HG02678 (cell line): ENCODE data around the gene TNIK.

ENCODE experiments used
- ATAC-seq: cut with Tn5 transposase; IDR thresholded peaks from one replicate; pipeline ENCODE4 v1.9.1; 2021; ENCODE audit warnings: mild to moderate bottlenecking, moderate library complexity; ENCODE audit not compliant: unreplicated experiment

The TNIK gene

DNA sequence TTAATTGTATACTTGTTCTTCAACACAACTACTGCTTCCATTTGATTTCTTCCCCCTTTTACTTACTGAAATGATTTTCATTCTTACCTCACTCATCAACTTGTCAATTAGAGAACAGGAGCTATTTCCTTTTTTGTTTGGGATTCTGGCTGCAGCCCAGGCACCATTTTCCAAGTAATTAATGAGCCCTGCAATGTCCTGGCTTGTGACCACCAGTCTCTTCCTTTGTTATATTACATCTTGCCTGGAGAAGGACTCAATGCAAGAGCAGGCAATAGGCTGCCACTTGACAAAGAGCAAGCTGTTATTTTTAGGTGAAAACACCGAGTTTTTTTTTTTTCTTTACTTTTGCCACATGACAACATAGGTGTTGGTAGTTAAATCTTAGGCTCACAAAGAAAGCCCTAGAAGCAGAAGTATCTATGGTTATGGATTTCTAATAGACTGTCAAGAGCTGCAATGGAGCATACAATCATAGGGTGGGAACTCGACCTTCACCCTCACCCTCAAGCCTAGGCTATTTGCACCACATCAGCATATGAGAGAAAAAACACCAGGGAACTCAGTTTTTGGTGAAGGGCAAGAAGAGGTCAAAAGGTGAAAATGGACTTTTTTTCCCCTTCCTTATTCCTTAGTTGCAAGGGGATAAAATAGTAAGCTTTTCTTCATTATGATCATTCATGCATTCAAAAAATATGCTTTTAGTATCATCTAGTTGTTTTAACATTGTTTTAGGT is 114.9 kb downstream of the TNIK start:
- ATAC-seq: no peak

GRCh38 chr3:171343693-171344092 is 116.5 kb downstream of the TNIK start:
- ATAC-seq: no peak

DNA sequence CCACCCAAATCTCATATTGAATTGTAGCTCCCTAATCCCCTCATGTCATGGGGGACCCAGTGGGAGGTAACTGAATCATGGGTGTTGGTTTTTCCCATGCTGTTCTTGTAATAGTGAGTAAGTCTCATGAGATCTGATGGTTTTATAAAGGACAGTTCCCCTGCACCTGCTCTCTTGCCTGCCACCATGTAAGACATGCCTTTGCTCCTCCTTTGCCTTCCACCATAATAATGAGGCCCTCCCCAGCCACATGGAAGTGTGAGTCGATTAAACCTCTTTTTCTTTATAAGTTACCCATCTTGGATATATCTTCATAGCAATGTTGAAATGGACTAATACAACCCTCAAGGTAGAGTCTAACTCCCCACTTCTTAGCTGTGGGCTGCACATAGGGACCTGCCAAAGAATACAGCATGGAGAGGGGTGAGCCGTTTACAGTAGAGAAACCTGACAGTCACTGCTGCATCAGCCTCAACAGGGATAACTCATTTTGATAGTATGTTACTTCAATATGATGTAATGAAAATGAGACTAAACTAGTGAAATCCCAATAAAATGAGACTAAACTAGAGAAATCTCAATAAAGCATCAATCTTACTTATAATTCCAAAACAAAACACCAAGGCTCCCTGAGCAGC is 117.3 kb downstream of the TNIK start:
- ATAC-seq: no peak

GRCh38 chr3:171342200-171342599 is 118.0 kb downstream of the TNIK start:
- no peak for ATAC-seq

DNA sequence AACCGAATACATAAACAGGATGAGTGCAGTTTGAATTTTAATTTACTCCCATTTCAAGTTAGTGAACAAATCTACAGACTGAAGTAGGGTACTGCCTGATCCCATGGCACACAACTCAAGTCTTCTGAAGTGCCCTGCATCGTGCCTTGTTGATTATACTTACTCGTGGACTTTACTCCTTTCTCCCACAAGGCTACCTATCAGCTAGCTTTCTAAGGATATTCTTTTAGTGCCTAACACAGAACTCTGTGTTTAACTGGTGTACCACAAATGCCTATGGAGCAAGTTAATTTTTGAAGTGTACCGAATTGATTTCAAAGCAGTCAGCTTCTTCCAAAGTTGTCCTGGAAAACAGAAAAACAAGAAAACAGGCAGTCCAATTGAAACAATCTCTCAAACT is 119.8 kb downstream of the TNIK start:
- no peak for ATAC-seq

- ATAC-seq: no peak
Observed at GRCh38 chr3:171339598-171339997, 120.6 kb downstream of the TNIK start.

- no peak for ATAC-seq
Observed at GRCh38 chr3:171336406-171336805, 123.8 kb downstream of the TNIK start.

DNA sequence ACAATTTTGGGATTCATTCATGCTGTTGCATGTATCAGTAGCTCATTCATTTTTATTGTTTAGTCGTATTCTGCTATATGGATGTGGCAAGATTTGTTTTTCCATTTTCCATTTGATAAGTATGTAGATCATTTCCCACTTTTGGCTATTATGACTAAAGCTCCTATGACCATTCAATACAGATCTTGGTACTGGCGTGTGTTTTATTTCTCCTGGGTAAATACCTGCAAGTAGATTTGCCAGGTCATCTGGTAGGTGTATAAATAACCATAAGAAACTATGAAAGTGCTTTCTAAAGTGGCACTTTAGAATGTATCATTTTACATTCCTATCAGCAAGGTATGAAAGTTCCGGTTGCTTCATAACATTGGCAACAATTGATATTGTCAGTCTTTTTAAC is 124.6 kb downstream of the TNIK start:
- no peak for ATAC-seq

- ATAC-seq: no peak
Observed at GRCh38 chr3:171334465-171334811, 125.8 kb downstream of the TNIK start.

DNA sequence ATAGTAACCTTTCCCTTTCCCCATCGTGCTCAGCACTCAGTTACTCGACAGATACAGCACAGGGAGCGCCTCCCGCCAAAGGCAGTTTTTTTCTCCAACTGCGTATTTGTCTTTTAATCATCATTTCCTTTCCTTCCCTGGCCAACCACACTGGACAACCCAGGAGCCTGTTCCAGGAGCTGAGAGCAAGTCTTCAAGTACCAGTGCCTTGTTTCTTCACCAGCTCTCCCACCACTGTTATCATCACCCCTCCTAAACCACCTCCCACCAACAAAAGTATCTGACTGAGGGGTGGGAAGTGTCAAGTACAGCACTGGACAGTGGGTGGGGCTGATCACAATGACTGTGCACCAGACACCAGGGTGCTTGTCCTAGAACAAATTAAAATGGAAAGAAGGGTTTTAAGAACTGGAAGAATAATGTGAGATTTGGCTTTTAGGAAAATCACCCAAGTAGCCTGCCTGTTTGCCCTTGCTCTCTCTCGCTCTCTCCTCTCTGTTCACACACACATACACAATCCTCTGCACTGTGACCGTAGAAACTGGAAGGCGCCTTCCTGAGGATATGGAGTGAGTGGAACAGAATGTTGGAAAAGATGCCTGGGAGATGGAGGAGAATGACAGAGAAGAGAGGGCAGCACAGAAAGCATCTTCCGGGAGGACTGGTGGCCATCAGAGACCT is 126.3 kb downstream of the TNIK start:
- no peak for ATAC-seq

DNA sequence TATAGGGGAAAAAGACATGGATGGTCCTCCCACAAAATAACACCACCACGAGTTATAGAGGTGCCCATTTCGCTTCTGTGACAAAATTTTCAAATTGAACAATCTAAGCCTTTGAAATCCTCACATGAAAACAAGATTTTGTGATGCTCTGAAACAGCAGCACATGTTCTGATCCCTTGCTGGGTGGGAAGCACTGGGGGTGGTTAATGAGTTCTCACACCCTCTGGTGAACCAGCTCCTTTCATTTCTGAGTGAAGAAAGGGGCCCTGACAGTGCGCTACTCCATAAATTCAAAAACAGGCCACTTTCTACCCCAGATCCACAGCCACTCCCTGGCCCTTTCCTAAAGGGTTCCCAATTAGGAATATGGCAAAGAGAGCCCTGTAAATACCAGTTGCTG is 129.3 kb downstream of the TNIK start:
- ATAC-seq: no peak

DNA sequence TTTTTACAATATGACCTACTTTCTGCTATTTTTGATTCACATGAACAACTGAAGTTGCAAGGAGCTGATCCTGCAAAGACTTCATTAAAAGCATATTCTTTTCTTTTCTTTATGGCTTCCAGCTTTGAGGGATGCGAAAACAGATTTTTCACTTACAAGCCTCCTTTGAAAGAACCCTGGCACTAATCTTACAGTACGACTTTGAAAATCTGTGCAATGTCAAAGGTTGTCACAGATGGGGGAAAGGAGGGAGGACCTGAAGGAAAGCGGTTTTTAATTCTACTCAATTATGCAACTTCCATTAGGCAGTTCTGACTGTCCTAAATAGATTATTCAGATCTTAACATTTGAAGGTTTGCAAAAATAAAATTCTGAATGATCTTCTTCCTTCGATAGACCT is 130.5 kb downstream of the TNIK start:
- no peak for ATAC-seq

- ATAC-seq: no peak
Observed at GRCh38 chr3:171328419-171329082, 131.7 kb downstream of the TNIK start.

DNA sequence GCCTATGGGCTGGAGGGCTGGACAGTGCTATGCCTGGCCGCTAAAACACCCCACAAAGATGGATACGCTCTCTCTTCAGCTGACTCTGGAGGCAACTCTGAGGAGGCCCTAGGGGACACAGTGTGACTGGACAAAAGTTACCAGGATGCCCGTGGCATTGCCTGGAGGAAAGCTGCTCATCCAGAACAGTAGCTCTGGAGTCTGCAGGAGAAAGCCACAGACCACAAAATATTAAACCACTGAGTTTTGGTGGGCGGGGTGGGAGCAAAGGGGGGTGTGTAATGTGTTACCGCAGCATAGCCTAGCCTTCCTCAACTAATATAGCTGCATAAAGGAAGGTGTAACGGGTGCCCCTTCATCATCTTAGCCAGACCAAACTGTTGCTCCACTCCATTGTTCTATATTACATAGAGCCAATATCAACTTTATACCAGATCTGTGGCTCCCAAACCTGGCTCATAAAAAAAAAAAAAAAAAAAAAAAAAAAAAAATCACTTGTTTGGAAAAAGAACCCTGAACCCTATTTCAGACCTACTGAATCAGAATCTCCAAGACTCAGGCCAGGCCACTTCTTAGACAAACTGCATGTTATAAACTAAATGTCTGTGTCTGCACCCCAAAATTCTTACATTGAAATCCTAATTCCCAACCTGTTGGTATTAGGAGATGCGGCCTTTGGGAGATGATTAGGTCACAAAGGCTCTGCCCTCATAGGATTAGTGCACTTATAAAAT is 132.6 kb downstream of the TNIK start:
- no peak for ATAC-seq

DNA sequence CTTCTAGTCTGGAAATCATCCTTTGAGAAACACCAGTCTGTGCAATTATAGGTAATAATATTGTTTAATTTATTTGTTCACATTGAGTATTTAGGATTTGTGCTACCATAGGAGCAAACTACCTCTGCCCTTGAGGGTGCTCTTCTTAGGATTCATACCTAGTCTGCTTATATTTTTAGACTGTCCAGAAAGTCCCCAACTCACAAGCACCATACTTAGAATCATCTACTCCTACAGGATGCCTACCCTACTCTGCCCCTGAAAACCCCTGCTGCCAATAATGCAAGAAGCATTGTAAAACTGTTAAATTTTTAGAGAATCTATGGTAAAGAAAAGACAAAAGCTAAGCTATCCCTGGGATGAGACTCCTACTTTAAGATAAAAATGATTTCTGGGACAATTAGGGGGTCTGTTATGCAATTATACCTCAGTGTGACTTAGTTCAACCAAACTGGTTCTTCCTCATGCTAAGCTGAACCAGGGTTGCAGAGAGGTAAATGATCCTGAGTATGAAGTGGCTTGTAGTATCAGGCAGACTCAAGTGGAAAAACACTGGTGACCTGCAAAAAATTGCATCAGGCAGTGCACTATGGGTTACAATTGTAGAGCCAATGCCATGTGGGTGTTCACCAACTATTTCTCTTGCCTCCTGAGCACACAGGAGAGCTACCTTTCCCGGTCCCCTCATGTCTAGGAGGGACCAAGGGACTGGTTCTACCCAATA is 133.3 kb downstream of the TNIK start:
- ATAC-seq: no peak

- ATAC-seq: no peak
Observed at GRCh38 chr3:171323938-171324536, 136.2 kb downstream of the TNIK start.

GRCh38 chr3:171321559-171322360 is 138.4 kb downstream of the TNIK start:
- no peak for ATAC-seq

GRCh38 chr3:171320750-171321558 is 139.3 kb downstream of the TNIK start:
- ATAC-seq: no peak
